ENCODE results near the gene ZNF688. TPM values are rescaled to one million over a fixed set of nuclear protein-coding genes. Genes with fewer than 3 reads are reported as not detected.

The ZNF688 gene
- polyA plus RNA-seq (ENCODE audit: low read depth in 6 of 6) = 10 to 100 TPM; 28.0 to 41.5 (median 36.1) TPM

GRCh38 chr16:30571445-30572322, at the start of gene ZNF688:
Gene ZNF688 (minus strand): TSS chr16:30571714. CDS start chr16:30571629, 85 bp downstream.
- H3K27me3 Mint-ChIP-seq = no peaks in the 10 kb centered on the region
- H3K4me1 Mint-ChIP-seq = peaks cover 25 to 42% (median 29%) of the 10 kb centered on the region in 3 donors
- H3K27ac Mint-ChIP-seq = peak within 1 kb of the TSS; percentile 91 to 98 (median 96)
- DNase-seq (peak; percentile 94), ATAC-seq (ENCODE audit: low read depth in 2 of 2) (peak; percentile 84 to 85)
- H3K36me3 Mint-ChIP-seq = no peaks in the 10 kb centered on the region
- no peaks in the 10 kb centered on the region for H3K9me3 Mint-ChIP-seq
- peak within 1 kb of the TSS; percentile 80 to 96 (median 94) for H3K4me3 Mint-ChIP-seq

- H3K4me1 Mint-ChIP-seq = peaks cover 0 to 4% (median 0%) of the 10 kb centered on the region in 3 donors
- ATAC-seq (ENCODE audit: low read depth in 2 of 2) = no peak
These were observed 48.7 kb upstream of the ZNF688 start for GRCh38 chr16:30620169-30620568.

GRCh38 chr16:30619638-30620037, 48.1 kb upstream of the ZNF688 start:
- Mint-ChIP-seq H3K27me3 (no peaks in the 10 kb centered on the region), H3K9me3 (no peaks in the 10 kb centered on the region), H3K36me3 (no peaks in the 10 kb centered on the region), H3K27ac (no peak overlapping the region), H3K4me1 (peaks cover 0 to 4% (median 0%) of the 10 kb centered on the region in 3 donors), H3K4me3 (no peak overlapping the region)
- no peak for DNase-seq
- no peak for ATAC-seq (ENCODE audit: low read depth in 2 of 2)

More at GRCh38 chr16:30620169-30620568, 48.7 kb upstream of the ZNF688 start:
- Mint-ChIP-seq H3K4me3 (no peak overlapping the region), H3K27ac (no peak overlapping the region), H3K9me3 (no peaks in the 10 kb centered on the region), H3K27me3 (no peaks in the 10 kb centered on the region), H3K36me3 (no peaks in the 10 kb centered on the region)
- no peak for DNase-seq

- DNase-seq (no peak), ATAC-seq (ENCODE audit: low read depth in 2 of 2) (no peak)
- no peaks in the 10 kb centered on the region for H3K9me3 Mint-ChIP-seq
These were observed 47.7 kb upstream of the ZNF688 start for GRCh38 chr16:30619202-30619601.

GRCh38 chr16:30615358-30616091, 44.0 kb upstream of the ZNF688 start:
- ATAC-seq (ENCODE audit: low read depth in 2 of 2) (peak; percentile 65 to 69), DNase-seq (no peak)
- Mint-ChIP-seq H3K9me3 (no peaks in the 10 kb centered on the region), H3K27ac (no peak overlapping the region), H3K4me3 (no peak overlapping the region), H3K36me3 (no peaks in the 10 kb centered on the region), H3K4me1 (peaks cover 8 to 13% (median 12%) of the 10 kb centered on the region in 3 donors), H3K27me3 (no peaks in the 10 kb centered on the region)

More at GRCh38 chr16:30619202-30619601, 47.7 kb upstream of the ZNF688 start:
- no peak overlapping the region for H3K27ac Mint-ChIP-seq
- H3K4me1 Mint-ChIP-seq = peaks cover 0 to 4% (median 4%) of the 10 kb centered on the region in 3 donors
- H3K27me3 Mint-ChIP-seq = no peaks in the 10 kb centered on the region
- H3K36me3 Mint-ChIP-seq = no peaks in the 10 kb centered on the region
- no peak overlapping the region for H3K4me3 Mint-ChIP-seq

GRCh38 chr16:30609926-30610839, 38.7 kb upstream of the ZNF688 start, which contains the start of gene ZNF689:
Gene ZNF689 (minus strand): TSS chr16:30610389. CDS start chr16:30610041, 348 bp downstream.
- H3K27ac Mint-ChIP-seq = peak within 1 kb of the TSS; percentile 95 to 98 (median 96)
- H3K27me3 Mint-ChIP-seq = no peaks in the 10 kb centered on the region
- peaks cover 0 to 1% of the 10 kb centered on the region in 2 donors for H3K36me3 Mint-ChIP-seq
- no peaks in the 10 kb centered on the region for H3K9me3 Mint-ChIP-seq
- peaks cover 12 to 35% (median 25%) of the 10 kb centered on the region in 3 donors for H3K4me1 Mint-ChIP-seq
- ATAC-seq (ENCODE audit: low read depth in 2 of 2) (peak; percentile 93), DNase-seq (peak; percentile 94)
- peak within 1 kb of the TSS; percentile 92 to 98 (median 93) for H3K4me3 Mint-ChIP-seq

GRCh38 chr16:30609002-30609925, 37.8 kb upstream of the ZNF688 start:
- H3K9me3 Mint-ChIP-seq = no peaks in the 10 kb centered on the region
- H3K36me3 Mint-ChIP-seq = peaks cover 5 to 10% of the 10 kb centered on the region in 2 donors
- DNase-seq (no peak), ATAC-seq (ENCODE audit: low read depth in 2 of 2) (peak; percentile 29 to 37)
- H3K4me1 Mint-ChIP-seq = peaks cover 12 to 32% (median 25%) of the 10 kb centered on the region in 3 donors
- H3K27ac Mint-ChIP-seq = peak overlapping the region in 5 of 6 donors; percentile 68 to 96 (median 95)
- H3K27me3 Mint-ChIP-seq = no peaks in the 10 kb centered on the region
- H3K4me3 Mint-ChIP-seq = peak overlapping the region; percentile 92 to 98 (median 93)

- Mint-ChIP-seq H3K27ac (no peak overlapping the region), H3K36me3 (peaks cover 9 to 13% of the 10 kb centered on the region in 2 donors), H3K4me3 (peak overlapping the region in 1 of 8 donors; percentile 18), H3K4me1 (peaks cover 5 to 23% (median 18%) of the 10 kb centered on the region in 3 donors), H3K27me3 (no peaks in the 10 kb centered on the region), H3K9me3 (no peaks in the 10 kb centered on the region)
- DNase-seq = no peak
- ATAC-seq (ENCODE audit: low read depth in 2 of 2) = no peak
These were observed 34.5 kb upstream of the ZNF688 start for GRCh38 chr16:30606004-30606403.

- peak overlapping the region in 1 of 8 donors; percentile 59 for H3K4me3 Mint-ChIP-seq
- H3K4me1 Mint-ChIP-seq = peaks cover under 1 to 19% (median 13%) of the 10 kb centered on the region in 3 donors
- ATAC-seq (ENCODE audit: low read depth in 2 of 2) (no peak), DNase-seq (no peak)
- peaks cover 9 to 13% of the 10 kb centered on the region in 2 donors for H3K36me3 Mint-ChIP-seq
- H3K27ac Mint-ChIP-seq = no peak overlapping the region
- no peaks in the 10 kb centered on the region for H3K27me3 Mint-ChIP-seq
- H3K9me3 Mint-ChIP-seq = no peaks in the 10 kb centered on the region
These were observed 33.6 kb upstream of the ZNF688 start for GRCh38 chr16:30605158-30605557.

- ATAC-seq (ENCODE audit: low read depth in 2 of 2) (no peak), DNase-seq (no peak)
- Mint-ChIP-seq H3K9me3 (no peaks in the 10 kb centered on the region), H3K4me3 (peak overlapping the region in 1 of 8 donors; percentile 59), H3K4me1 (peaks cover 0 to 17% (median 12%) of the 10 kb centered on the region in 3 donors), H3K27me3 (no peaks in the 10 kb centered on the region), H3K36me3 (peaks cover 9 to 13% of the 10 kb centered on the region in 2 donors), H3K27ac (peak overlapping the region in 2 of 6 donors; percentile 9 to 60)
These were observed 32.9 kb upstream of the ZNF688 start for GRCh38 chr16:30604316-30604947.

- H3K9me3 Mint-ChIP-seq = no peaks in the 10 kb centered on the region
- H3K27ac Mint-ChIP-seq = no peak overlapping the region
- H3K27me3 Mint-ChIP-seq = no peaks in the 10 kb centered on the region
- peaks cover 9 to 13% of the 10 kb centered on the region in 2 donors for H3K36me3 Mint-ChIP-seq
- H3K4me3 Mint-ChIP-seq = no peak overlapping the region
- H3K4me1 Mint-ChIP-seq = peaks cover 0 to 12% (median 7%) of the 10 kb centered on the region in 3 donors
- ATAC-seq (ENCODE audit: low read depth in 2 of 2) = no peak
- no peak for DNase-seq
These were observed 32.4 kb upstream of the ZNF688 start for GRCh38 chr16:30603945-30604315.
